OCI-LY7 (cell line): ENCODE measurements around the gene TJAP1.
"Not testable (repeated sequence)": the region's sequence is repeated elsewhere in the genome, so short reads cannot be mapped to it uniquely, and the experiment has no call there.

Source experiments
- EZH2phosphoT487 ChIP-seq: fragments of 200-600 bp; sonication (generic); IDR thresholded peaks from 2 replicates; pipeline ENCODE4 v1.6.1; 2018; ENCODE audit warnings: low read depth, borderline replicate concordance, mild to moderate bottlenecking, mixed run types, antibody characterized with exemption, low read length, moderate library complexity, mixed read lengths
- TF ChIP-seq, protein P1 (sequence below): fragments of 200-600 bp; sonication (generic); conservative IDR thresholded peaks from 2 replicates; pipeline ENCODE4 v1.5.1; 2014; ENCODE audit warnings: mild to moderate bottlenecking, antibody characterized with exemption, low read length, moderate library complexity, mixed read lengths

GRCh38 chr6:43539409-43539808 lies 62.0 kb downstream of the TJAP1 start:
- TF ChIP-seq, protein P1, sequence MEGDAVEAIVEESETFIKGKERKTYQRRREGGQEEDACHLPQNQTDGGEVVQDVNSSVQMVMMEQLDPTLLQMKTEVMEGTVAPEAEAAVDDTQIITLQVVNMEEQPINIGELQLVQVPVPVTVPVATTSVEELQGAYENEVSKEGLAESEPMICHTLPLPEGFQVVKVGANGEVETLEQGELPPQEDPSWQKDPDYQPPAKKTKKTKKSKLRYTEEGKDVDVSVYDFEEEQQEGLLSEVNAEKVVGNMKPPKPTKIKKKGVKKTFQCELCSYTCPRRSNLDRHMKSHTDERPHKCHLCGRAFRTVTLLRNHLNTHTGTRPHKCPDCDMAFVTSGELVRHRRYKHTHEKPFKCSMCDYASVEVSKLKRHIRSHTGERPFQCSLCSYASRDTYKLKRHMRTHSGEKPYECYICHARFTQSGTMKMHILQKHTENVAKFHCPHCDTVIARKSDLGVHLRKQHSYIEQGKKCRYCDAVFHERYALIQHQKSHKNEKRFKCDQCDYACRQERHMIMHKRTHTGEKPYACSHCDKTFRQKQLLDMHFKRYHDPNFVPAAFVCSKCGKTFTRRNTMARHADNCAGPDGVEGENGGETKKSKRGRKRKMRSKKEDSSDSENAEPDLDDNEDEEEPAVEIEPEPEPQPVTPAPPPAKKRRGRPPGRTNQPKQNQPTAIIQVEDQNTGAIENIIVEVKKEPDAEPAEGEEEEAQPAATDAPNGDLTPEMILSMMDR = not testable (repeated sequence)
- TF ChIP-seq EZH2phosphoT487 = not testable (repeated sequence)
